Activated CD4-positive, alpha-beta T cell treated with anti-CD3 and anti-CD28 coated beads, Interleukin-2, amount 50 U/mL, for 48 hours (primary cell): ENCODE data around the gene SLC51B.

Experiments used
- DNase-seq, 2 experiments: peaks; one replicate each; pipeline ENCODE4 v3.0.0-alpha.2; 2020

SLC51B gene

DNA sequence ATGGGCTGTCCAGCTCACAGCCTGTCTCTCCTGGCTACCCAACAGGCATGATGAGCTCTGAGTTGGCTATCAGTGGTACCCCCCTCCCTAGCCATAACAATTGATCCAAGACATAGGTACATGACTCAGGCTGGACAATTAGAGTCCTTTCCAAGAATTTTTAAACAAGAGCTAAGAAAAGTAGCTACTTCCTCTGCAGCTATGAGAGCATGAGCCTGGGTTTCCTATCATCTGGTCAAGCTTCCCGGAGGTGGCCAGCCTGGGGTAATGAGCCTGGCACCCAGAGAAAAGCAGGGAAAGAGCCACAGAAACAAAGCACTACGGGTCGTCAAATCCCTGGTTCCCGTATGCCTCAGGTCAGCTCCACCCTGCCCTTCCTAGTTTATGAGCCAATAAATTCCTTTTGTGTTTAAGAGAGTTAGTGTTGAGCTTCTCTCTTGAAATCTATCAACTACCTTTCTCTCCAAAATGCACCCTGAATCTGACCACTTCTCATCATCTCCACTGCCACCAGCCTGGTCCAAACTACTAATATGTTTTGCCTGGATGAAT lies 2.3 kb upstream of the SLC51B start:
- no peak for DNase-seq

DNA sequence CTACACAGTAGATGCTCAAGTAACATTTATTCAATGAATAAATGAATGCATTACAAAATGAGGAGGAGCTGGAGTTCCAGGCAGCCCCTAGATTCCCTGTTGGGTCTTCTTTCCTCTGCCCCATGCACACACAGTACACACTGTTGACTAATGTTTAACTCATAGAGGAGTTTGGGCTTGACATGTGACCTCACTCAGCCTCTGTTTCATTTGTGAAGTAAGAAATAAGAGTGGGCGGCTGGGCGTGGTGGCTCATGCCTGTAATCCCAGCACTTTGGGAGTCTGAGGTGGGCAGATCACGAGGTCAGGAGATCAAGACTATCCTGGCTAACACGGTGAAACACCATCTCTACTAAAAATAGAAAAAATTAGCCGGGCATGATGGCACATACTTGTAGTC lies 969 bp upstream of the SLC51B start:
- peak; percentile 13 to 35 for DNase-seq

GRCh38 chr15:65048241-65048640 lies 3.1 kb downstream of the SLC51B start:
- DNase-seq = no peak

DNA sequence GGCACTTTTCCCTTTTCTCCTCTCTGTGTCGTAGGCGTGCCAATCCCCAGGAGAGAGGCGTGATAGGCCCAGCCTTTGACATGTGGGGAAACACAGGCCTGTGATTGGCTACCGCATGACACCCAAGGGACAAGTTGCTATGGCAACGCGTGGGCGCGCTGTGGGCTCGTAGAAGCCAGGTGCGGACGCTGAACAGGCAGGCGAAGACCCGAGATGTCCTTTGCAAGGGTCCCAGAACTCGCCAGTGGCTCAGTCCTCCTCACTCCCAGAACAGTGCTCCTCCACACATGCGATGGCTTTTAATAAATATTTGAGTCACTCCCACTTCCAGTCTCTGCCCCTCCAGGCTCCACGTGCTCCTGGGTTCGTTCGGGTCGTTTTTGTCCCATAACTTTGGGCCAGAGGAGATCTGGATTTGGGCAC lies 4.2 kb downstream of the SLC51B start:
- DNase-seq = peak; percentile 88 to 92

GRCh38 chr15:65050270-65050669 lies 5.1 kb downstream of the SLC51B start:
- no peak for DNase-seq

DNA sequence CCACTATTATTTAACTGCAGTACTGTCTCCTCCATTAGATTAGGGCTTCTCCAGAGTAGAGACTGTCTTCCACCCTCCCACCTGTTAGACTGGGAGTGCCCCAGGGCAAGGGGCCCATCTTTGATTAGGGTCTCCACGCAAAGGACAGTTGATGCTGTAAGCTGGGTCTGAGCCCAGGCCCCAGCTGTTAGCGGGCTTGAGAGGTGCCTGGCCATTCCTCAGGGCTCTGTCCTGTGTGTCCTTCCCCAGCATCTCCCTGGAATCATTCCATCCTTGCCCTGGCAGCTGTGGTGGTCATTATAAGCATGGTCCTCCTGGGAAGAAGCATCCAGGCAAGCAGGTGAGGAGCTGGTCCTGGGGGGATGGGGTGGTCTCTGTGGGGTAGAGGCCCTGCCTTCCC lies 6.1 kb downstream of the SLC51B start:
- DNase-seq = no peak

DNA sequence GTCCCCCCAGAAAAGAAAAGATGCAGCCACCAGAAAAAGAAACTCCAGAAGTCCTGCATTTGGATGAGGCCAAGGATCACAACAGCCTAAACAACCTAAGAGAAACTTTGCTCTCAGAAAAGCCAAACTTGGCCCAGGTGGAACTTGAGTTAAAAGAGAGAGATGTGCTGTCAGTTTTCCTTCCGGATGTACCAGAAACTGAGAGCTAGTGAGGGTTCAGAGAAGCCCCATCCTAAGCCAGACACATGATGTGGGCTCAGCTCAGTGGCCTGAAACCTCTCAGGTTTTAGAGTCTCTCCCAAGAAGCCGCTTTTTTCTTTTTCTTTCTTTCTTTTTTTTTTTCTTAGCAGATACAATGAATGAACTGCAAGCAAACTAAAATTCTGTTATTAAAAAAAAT lies 7.8 kb downstream of the SLC51B start:
- no peak for DNase-seq

DNA sequence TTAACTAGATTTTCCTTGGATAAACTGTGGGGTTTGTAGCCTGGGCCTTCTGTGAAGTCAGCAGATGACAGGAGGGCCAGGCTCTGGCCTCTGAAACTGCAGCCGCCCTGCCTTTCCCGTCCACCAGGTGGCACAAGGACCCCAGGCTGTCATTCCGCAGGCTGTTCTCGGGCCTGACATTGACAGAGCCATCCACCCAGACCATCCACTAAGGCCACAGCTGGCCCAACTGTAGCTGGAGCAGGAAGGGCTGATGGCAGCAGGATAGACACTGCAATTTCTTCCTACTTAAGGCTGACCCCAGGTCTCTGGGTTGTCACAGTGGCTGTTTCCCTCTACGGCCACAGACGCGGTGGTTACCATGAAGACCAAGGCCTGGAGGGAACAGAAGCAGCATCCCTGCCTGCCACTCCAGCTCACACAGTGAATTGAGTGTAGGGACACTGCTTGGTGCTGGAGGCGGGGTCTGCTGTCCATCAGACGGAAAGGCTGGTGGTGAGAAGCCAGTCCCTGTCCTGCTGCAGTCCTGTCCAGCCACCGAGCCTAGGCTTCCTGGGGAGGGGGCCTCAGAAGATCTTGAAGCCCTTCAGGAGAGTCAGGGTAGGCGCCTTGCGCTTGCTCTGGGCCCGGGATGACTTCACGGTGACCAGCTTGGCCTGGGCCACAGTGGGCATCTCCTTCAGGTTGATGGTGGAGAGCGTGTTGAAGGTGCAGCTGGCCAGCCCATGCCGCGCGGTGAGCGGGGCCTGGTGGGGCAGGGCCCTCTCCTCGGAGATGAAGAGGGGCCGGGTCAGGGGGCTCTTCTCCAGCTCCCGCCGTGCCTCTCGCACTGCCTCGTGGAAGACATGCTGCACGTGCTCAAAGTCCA lies 9.4 kb downstream of the SLC51B start:
- peak; percentile 70 to 72 for DNase-seq

- no peak for DNase-seq
Measured at GRCh38 chr15:65055201-65055870, 10.1 kb downstream of the SLC51B start.

- no peak for DNase-seq
Measured at GRCh38 chr15:65056106-65056505, 10.9 kb downstream of the SLC51B start.

- no peak for DNase-seq
Measured at GRCh38 chr15:65056868-65057548, 11.8 kb downstream of the SLC51B start.

- no peak for DNase-seq
Measured at GRCh38 chr15:65057549-65057940, 12.4 kb downstream of the SLC51B start.

DNA sequence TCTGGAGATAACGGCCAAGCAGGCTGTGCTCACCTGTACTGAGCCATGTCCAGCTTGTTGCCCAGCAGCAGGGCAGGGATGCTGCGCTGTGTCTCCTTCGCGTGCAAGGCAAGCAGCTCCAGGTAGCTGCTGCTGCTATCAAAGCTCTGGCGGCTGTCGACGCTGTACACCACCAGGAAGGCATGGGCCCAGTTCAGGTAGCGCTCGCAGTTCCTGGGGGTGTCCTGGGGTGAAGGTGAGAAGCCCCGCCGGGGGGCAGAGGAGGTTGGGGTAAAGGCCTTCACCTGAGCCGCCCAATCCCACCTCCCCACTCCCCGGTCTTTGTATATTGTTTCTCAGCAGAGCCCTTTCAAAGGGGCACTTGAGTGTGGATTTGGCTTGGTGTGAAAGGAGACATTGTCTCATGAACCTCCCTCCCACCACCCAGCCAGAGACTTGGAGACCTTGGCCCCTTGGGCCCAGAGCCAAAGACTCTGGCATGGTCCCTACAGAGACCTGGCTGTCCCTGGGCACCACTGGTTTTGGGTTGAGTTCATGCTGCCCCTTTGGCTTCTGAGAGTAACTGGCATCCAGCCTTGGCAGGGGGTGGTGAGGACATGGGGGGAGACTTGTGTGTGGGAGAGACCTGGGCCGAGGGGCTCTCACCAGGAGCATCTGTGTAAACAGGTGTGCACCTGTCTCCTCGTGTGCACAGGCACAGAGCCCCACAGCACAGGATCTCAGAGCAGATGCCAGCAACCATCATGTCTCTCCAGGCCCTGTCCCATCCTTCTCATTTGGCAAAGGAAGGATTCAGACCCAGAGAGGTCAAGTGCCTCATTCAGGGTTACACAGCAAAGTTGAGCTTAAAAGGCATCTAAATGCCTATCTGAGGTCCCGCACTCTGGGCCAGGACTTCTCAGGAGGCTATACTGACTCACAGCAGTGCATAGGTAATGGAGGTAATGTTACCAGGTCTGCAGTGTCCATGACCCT lies 13.5 kb downstream of the SLC51B start:
- DNase-seq = no peak

GRCh38 chr15:65059369-65059750 lies 14.2 kb downstream of the SLC51B start:
- no peak for DNase-seq

DNA sequence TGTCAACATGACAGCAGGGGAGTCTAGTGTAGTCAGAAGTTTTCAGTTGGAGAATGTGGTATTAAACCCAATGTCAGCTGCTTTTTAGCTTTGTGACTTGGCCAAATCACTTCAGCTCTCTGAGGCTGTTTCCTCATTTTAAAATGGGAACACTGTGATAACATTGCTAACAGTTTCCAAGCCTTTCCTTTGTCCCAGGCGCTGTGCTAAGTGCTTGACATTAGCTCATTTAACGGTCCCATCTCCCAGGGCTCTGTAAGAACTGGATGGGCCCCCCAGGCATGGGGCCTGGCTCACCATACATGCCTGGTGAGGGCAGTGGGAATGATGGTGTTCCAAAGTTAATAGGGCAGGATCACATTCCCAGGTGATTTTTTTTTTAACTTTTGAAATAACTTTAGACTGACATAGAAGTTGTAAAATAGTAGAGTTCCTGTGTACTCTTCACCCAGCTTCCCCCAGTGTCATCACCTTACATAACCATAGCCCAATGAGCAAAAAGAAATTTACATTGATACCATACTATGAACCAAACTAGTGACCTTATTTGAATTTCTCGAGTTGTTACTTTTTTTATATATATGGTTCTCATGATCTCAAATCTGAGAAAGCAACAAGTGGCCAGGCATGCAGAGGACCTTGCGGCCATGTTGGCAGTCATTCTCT lies 14.9 kb downstream of the SLC51B start:
- DNase-seq = no peak

DNA sequence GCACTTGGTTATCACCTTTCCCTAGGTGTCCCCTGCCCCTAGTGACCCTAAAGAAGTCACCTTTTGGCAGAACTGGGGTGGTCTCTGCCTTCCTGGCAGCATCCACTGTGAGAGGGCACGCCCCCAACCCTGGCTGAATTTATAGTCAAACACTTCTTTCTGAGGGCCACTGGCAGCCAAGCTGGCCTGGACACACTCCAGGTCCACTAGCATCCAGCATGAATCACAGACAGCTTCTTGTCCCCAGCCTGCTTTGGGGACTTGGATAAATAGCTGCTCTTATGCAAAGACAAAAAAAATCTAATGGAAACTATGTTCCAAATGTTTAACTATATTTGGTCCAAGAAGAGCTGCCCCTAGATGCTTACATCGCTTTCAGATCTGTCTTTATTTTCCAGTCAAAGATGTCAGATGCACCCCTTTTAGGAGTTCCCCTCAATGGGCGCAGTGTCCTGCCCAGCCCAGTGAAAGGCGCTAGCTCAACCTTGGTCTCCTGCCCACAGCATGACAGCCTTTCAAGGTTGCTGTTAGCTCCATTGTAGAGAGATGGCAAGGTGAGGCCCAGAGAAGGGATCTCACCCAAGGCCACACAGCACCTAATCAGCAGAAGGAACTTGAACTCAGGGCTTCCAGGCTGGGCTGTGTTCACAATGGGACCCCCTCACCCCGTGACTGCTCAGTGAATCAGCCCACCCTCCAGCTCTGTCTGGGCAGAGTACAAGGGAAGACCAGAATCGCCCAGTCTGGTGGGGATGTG lies 15.6 kb downstream of the SLC51B start:
- no peak for DNase-seq

DNA sequence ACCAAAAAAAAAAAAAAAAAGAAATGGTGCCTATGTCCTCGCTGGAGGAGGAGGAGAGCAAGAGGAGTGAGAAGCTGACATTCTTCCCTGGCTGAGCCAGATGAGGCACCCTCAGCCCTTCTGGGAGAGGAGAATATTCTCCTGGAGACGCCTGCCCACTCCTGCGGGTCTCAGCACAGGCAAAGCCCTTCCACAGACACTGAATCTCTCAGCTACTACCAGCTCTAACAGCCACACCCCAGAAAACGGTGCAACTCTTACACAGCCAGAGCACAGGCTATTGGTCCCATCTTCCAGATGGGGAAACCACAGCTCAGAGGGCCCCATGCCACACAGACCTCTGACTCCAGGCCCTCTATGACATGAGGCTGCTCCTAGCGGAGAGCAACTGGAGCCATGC lies 16.9 kb downstream of the SLC51B start:
- no peak for DNase-seq

DNA sequence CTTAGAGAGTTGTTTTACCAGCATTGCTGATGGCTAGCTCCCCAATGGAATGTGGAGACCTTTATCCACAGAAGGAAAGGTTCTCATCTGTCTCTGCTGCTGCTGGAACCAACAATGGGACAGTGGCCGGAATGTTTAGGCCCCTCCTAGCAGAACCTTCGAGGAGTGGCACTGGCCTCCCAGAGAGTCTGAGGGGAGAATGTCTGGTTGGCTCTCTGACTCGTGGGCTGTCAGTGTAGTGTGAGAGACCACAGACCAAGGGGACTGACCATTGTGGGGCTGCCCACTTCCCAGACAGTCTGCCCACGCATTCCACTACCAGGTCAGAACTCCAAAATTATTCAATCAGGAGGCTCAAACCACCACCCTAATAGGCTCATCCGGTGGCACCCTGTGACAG lies 17.5 kb downstream of the SLC51B start:
- DNase-seq = no peak

DNA sequence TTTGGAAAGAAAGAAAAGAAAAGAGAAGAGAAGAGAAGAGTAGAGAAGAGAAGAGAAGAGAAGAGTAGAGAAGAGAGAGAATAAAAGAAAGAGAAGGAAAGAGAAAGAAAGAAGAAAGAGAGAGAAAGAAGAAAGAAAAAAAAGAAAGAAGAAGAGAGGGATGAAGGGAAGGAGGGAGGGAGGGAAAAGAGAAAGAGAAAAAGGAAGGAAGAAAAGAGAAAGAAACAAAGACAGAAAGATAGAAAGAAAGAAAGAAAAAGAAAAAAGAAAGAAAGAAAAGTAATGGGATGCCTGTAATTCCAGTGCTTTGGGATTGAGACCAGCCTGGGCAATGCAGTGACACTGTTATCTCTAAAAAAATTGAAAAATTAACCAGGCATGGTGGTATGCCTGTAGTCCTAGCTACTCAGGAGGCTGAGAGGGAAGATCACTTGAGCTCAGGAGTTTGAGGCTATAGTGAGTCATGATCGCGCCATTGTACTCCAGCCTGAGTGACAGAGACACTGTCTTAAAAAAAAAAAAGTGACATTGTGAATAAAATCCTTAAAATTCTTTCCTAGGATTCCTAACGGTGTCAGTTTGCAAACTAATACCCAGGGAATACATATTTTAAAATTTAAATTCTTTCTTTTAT lies 20.9 kb downstream of the SLC51B start:
- no peak for DNase-seq

DNA sequence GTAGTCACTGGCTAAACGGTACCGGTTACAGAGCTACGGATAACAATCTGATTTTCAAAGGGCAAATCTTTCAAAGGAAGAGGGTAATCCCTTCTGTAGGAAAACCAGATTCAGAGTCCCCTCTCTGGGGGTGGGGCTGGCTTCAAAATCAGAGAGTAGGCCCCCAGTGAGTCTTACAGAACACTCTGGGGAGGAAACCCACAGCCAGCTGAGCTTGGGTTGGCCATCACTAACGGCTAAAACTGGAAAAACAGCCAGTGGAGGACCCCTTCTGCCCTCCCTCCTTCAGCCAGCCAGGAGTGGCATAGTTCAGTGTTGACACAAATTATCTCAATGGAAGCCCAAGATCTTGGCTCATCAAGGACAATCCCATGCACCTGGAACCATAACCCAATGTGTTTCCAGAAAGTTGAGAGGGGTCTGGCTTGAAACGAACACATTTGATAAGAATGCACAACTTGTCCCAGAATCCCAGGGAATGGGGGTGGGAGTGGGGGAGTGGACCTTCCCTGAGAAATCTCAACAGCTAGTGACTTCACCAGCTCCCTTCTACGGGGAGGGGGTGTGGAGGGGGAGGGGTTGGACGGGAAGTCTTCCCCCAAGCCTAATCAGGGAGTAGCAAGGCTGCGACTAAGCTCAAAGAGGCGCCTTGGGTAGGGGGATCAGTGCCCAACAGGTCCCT lies 21.6 kb downstream of the SLC51B start:
- no peak for DNase-seq
